NCI-H1694 treated with DMSO at 0.1 percent for 48 hours (cell line): ENCODE results near the gene RPH3AL.

Source experiments
- DNase-seq: peaks from one replicate; lab custom pipeline; 2025; lab: John Stamatoyannopoulos, UW

The RPH3AL gene, protein sequence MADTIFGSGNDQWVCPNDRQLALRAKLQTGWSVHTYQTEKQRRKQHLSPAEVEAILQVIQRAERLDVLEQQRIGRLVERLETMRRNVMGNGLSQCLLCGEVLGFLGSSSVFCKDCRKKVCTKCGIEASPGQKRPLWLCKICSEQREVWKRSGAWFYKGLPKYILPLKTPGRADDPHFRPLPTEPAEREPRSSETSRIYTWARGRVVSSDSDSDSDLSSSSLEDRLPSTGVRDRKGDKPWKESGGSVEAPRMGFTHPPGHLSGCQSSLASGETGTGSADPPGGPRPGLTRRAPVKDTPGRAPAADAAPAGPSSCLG

DNA sequence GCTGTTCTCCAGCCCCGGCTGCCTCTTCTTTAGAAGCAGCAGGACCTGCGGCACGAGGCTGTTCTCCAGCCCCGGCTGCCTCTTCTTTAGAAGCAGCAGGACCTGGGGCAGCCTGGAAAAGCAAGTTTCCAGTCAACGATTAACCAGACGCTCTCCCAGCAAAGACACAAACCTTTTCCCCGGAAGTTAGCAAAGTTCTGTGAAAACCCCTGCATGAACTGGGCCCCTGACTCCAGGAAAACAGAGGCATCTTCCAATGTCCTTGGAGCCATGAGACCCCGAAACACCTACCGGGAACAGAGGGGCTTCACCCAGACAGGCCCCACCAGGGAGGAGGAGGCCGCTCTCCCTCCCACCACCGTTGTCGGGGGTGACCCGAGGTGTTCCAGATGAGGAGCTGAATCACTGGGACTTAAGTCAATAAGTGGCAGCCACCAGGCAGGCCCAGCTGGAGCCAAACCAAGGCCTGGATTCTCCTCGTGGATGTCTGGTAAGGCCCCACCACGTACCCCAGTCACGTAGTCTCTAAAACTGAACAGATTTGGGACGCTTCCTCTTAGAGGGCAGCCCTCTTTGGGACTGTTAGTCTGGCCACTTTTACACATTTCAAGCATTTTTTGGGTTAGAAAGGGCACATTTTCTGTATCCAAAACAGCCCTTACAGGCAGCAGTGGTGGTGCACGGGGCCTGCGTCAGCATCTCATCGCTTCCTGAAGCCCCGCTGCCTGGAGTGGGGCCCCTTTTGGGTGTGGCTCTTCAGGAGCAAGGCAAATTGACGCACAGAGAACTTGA is at the start of gene RPH3AL:
RPH3AL (minus strand) TSS at position 387 of the 792 bp plus-strand sequence. CDS start 25,264 bp downstream, outside the sequence.
- DNase-seq: peak; percentile 53

GRCh38 chr17:400257-400656 is 47.6 kb upstream of the RPH3AL start:
- DNase-seq: no peak

- DNase-seq: no peak
Observed at GRCh38 chr17:396788-397187, 44.2 kb upstream of the RPH3AL start.

DNA sequence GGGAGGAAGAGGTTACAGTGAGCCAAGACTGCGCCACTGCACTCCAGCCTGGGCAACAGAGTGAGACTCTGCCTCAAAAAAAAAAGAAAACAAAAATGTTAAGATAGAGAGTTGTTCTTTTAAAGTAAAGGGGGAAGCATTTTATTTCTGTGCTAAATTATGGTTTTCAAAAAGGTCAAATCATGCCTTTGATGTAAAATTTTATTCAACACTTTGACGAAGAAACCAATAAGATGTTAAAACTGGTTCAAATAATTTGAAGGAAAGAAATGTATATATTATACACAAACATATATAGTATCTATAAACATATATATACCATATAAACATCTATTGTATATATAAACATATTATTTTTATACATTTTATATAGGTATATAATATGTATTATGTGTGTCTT is 43.4 kb upstream of the RPH3AL start:
- DNase-seq: no peak

GRCh38 chr17:395179-395578 is 42.6 kb upstream of the RPH3AL start:
- no peak for DNase-seq

- DNase-seq: no peak
Observed at GRCh38 chr17:394718-395095, 42.1 kb upstream of the RPH3AL start.

DNA sequence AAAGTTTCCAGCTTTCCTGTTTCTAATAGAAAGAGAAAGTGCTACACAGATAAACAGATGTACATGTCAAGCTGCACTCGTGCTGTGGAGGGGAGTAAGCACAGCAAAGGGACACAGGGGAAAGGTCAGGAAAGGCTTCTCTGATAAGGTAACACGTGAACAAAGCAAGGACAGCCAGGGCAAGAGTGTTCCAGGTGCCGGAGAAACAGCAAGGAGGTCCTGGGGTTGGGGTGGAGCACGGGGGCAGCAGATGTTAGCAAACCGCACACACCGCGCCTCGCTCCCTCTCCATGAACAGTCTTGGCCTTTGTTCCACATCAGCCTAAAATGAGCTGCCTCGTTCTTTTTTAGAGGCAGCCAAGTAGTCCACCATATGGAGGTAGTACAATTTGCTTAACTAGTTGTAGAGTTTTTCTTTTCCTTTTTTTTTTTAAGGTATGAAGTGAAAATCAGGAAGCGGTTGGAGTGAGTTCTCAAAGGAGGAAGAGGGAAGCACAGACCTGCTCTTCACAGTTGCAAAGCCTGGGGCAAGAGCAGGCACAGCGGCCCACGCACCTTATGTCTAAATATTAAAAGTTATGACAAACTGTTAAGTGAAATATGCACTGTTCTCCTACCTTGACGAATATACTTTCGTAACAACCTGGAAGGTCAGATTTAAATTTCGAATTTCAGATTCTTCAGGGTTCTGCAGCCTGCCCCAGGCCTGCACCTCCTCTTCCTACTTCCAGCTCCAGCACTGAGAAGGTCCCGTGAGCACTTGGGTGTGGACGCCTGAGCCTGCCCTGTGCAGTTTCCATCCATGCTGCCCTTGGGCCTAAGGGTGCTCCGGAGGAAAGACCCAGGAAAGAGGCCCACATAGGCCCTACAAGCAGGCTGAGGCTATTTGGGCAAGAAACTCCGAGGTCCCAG is 41.5 kb upstream of the RPH3AL start:
- no peak for DNase-seq

DNA sequence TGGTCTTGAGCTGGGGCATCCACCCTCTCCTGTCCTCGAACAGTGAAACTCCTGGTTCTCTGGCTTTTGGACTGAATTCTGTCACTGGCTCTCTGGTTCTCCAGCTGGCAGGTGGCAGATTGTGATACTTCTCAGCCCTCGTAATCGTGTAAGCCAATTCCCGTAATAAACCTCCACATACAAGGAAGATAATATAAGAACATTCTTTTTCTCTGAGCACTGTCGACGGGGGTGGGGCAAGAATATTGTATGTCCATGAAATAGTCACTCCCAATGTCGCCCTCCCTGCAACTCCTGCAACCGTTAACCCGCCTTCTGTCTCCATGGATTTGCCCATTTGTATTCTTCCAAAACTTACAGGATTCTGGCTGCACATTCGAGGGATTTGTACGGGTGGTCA is 39.2 kb upstream of the RPH3AL start:
- DNase-seq: no peak

DNA sequence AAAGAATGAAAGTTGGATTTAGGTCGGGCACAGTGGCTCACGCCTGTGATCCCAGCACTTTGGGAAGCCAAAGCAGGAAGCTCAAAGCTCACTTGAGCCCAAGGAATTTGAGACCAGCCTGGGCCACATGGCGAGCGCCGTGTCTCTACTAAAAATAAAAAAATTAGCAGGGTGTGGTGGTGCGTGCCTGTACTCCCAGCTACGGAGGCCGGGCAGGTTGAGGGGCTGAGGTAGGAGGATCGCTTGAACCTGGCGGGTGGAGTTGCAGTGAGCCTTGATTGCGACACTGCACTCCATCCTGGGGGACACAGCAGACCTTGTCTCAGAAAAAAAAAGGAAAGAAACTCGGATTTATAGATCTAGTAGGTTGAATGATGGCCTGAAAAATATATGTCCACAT is 37.4 kb upstream of the RPH3AL start:
- no peak for DNase-seq

DNA sequence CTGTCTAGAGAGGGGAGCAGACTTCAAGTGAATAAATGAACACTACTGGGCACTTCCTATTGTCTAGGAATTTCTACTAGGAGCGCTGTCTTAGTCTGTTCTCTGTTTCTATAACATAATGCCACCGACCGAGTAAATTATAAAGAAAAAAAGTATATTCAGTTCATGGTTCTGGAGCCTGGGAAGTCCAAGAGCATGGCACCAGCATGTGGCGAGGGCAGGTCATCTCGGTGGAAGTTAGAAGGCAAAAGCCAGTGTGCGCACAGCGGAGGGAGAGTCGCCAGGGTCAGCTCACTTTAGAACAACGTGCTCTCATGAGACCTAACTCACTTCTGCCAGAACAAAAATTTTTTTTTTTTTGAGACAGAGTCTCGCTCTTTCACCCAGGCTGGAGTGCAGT is 35.5 kb upstream of the RPH3AL start:
- no peak for DNase-seq

DNA sequence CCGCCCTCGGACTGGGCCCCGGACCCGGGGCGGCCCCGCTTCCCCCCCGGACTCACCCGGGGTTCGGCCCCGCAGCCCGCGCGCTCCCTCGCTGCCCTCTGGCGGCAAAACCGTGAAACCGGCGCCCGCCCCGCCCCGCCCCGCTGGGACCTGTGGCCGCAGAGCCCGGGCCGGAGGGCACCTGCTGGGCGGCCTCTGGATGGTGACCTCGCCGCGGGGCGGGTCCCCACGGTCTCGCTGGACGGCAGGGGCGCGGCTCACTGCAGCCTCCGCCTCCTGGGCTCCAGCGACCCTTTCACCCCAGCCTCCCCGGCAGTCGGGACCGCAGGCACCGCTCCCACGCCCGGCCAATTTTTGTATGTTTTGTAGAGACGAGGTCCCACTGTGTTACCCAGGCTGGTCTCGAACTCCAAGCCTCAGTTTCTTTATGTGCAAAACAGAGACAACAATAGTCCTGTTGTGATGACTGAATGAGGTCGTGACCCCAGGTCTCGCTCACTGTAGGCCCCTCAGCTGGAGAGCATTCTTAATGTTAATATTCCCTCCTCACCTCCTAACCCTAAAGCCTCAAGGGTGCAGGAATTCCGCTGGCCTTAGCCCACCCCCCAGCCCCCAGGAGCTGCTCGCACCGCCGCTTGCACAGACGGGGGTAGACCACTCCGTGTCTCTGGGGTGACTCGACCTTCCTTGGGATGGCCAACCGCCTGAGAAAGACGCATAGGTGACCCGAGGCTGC is 33.7 kb upstream of the RPH3AL start:
- DNase-seq: peak; percentile 15

DNA sequence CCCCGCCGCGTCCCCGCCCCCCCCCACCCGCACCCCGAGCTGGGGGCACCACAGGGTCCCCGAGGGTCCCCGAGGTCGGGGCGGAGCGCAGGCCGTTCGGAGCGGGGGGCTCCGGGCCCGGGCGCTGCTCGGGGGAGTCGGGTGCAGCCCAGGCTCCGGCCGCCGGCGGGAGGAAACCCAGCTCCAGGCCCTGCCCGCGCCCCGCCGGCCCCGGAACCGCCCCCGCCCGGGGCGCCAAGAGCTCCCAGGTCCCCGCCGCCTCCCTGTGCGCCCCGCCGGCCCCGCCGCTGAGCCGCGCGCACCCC is 33.2 kb upstream of the RPH3AL start:
- no peak for DNase-seq

GRCh38 chr17:385178-385835 is 32.7 kb upstream of the RPH3AL start:
- no peak for DNase-seq

- no peak for DNase-seq
Observed at GRCh38 chr17:384622-385177, 32.1 kb upstream of the RPH3AL start.

- DNase-seq: peak; percentile 38
Observed at GRCh38 chr17:383771-384621, 31.4 kb upstream of the RPH3AL start.

DNA sequence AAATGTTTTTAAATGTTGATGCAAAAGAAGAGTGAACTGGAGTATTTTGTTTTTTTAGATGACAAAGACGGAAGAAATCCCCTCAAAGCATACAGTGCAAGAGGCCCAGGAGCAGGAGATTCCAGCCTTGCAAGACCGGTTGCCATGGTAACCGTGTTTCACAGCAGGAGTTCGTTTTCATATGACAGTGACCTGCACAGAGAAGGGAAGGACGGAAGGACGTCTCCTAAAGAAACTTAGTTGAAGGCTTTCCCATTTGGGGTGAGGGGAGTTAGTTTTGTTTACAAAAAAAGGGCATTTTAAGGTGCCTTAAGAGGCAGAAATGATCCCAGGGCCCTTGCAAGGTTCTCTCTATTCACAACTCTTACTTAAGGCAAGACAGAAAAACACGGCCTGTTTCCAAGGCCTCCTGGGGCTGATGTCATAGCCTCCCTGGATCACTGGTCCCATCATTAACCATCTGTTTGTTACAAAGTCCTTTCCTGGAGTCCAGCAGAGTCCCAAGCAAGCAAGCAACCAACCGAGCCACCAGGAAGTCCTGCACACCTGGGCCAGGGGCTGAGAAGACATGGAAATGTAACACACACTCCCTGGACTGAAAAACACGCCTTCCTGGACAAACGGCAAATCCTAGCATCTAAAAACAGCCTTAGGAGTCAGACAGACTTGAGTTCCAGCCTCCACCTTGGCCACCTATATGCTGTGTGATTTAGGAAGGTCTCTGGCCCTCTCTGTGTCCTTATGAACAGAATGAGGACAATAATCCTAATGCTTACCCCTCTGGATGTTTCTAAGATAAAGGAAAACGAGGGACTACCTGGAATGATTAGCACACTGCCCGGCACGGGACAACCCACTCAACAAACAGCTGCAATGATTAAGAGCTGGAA is 30.3 kb upstream of the RPH3AL start:
- DNase-seq: peak; percentile 65

GRCh38 chr17:381941-382643 is 29.5 kb upstream of the RPH3AL start:
- DNase-seq: no peak

- no peak for DNase-seq
Observed at GRCh38 chr17:381516-381915, 28.9 kb upstream of the RPH3AL start.
